GM10266 (cell line): ENCODE results near the gene KCNK7.
A peak's percentile ranks its signal among the peaks of the same experiment; 100 is the strongest.

Experiments
- DNase-seq: peaks from one replicate; pipeline ENCODE4 v3.0.0; 2012; ENCODE audit errors: extremely low spot score
- TF ChIP-seq, protein P1 (sequence below): IDR thresholded peaks from 2 replicates; pipeline ENCODE4 v1.5.1; 2012; ENCODE audit warnings: mild to moderate bottlenecking, low read depth; ENCODE audit not compliant: control insufficient read depth, insufficient read depth; ENCODE audit errors: missing control alignments

Gene KCNK7

DNA sequence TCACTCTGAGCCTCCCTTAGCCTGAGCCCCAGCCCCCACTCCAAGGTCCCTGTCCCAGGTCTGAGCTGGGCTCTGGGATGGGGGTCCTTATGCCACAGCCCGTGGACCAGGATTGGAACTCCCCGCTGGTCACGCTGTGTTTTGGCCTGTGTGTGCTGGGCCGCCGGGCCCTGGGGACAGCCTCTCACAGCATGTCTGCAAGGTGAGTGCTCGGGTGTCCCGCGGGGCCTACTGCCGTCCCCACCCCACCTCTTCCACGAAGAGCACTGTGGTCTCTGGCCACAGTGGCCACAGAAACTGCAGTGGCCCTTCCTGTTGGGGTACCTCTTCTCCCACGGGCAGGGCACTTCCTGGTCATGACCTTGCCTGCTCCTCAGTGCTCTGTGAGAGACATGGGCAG, 38.8 kb upstream of the KCNK7 start:
- TF ChIP-seq, protein P1, sequence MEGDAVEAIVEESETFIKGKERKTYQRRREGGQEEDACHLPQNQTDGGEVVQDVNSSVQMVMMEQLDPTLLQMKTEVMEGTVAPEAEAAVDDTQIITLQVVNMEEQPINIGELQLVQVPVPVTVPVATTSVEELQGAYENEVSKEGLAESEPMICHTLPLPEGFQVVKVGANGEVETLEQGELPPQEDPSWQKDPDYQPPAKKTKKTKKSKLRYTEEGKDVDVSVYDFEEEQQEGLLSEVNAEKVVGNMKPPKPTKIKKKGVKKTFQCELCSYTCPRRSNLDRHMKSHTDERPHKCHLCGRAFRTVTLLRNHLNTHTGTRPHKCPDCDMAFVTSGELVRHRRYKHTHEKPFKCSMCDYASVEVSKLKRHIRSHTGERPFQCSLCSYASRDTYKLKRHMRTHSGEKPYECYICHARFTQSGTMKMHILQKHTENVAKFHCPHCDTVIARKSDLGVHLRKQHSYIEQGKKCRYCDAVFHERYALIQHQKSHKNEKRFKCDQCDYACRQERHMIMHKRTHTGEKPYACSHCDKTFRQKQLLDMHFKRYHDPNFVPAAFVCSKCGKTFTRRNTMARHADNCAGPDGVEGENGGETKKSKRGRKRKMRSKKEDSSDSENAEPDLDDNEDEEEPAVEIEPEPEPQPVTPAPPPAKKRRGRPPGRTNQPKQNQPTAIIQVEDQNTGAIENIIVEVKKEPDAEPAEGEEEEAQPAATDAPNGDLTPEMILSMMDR, result no peak
- no peak for DNase-seq

GRCh38 chr11:65634109-65634436, 38.5 kb upstream of the KCNK7 start:
- TF ChIP-seq, protein P1, result no peak

GRCh38 chr11:65633390-65634108, 37.9 kb upstream of the KCNK7 start:
- TF ChIP-seq, protein P1, result no peak
- DNase-seq, result no peak

More at GRCh38 chr11:65634109-65634436, 38.5 kb upstream of the KCNK7 start:
- DNase-seq, result no peak

DNA sequence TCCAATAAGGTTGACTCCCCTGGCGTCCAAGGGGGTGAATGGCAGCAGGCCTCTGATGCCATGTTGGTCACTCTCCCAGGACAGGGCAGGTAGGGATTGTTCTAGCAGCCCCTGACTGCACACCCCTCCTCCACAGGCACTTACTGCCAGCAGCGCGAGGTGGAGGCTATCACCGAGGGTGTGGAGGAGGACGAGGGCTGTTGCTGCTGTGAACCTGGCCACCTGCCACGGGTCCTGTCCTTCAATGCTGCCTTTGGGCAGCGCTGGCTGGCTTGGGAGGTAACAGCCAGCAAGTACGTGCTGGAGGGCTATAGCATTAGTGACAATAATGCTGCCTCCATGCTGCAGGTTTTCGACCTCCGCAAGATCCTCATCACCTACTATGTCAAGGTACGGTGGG, 34.6 kb upstream of the KCNK7 start:
- DNase-seq, result no peak
- TF ChIP-seq, protein P1, result no peak

- TF ChIP-seq, protein P1, result no peak
- DNase-seq, result no peak
Observed at GRCh38 chr11:65629579-65629978, 34.0 kb upstream of the KCNK7 start.

GRCh38 chr11:65627202-65627601, 31.6 kb upstream of the KCNK7 start:
- TF ChIP-seq, protein P1, result no peak
- DNase-seq, result no peak

GRCh38 chr11:65625628-65626342, 30.2 kb upstream of the KCNK7 start:
- DNase-seq, result peak; percentile 79

More at GRCh38 chr11:65625628-65626342, 30.2 kb upstream of the KCNK7 start:
- TF ChIP-seq, protein P1, result peak; percentile 79
